GM12872 (cell line): ENCODE data around the gene TTLL5.

ENCODE experiments used
- CTCF ChIP-seq: IDR thresholded peaks from 3 replicates; pipeline ENCODE4 v1.5.1; 2011; ENCODE audit warnings: low read depth, mild to moderate bottlenecking, low read length, moderate library complexity; ENCODE audit not compliant: insufficient read depth

The TTLL5 gene

GRCh38 chr14:75905147-75905904 is 244.3 kb downstream of the TTLL5 start:
- no peak for TF ChIP-seq CTCF

- TF ChIP-seq CTCF: no peak
Observed at GRCh38 chr14:75906228-75906627, 245.2 kb downstream of the TTLL5 start.

DNA sequence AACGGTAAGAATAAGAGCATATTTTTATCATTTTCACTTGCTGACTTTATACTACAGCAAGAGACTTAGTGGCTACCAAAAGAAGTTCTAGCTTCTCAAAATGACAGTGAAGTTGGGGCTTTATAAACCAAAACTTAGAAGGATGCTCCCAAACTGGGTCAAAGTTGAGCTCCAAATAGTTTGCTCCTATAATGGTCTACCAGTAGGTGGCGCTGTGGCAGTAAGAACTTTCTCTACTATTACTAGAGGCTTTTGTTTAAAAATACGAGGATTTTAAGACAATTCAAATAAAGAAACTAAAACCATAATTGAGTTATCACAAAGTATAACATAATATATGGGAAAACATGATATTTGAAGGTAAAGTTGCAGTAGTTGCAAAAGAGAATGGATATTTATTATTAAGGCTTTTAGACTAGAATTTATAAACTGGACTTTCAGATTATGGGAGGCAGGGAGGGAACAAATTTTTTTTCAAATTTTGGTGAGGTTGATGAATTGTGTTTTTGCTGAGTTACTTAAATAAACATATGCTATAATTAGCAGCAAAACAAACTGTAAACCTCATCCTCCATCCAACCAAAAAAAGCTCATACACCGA is 245.7 kb downstream of the TTLL5 start:
- TF ChIP-seq CTCF: peak; percentile 72

DNA sequence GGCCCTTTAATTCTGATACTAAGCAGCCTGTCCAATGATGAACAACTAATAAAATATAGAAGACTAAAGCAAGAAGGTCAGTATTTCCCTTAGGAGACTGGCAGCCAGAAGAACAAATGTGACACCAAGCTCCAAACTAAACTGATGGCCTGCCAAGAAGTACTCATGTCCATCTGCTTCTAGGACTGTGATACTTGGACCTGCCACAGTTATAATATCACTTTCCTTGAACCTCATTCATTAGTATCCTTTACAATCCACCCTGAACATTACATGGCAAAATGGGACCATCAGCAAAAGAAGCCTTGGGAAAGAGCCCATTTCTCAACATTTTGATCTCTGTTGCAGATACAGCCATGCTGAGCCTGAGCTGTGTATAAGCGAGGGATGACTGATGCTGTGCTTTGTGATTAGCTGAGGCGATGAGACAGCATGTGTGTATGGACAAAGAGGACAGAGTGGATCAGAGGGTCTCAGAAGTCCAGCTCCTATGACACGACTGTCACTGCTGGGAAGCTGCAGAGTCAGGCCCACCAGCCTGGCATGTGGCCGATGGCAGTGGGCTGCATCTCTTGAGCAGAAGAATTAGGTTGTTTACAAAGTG is 246.8 kb downstream of the TTLL5 start:
- no peak for TF ChIP-seq CTCF

GRCh38 chr14:75909630-75910029 is 248.6 kb downstream of the TTLL5 start:
- TF ChIP-seq CTCF: no peak

DNA sequence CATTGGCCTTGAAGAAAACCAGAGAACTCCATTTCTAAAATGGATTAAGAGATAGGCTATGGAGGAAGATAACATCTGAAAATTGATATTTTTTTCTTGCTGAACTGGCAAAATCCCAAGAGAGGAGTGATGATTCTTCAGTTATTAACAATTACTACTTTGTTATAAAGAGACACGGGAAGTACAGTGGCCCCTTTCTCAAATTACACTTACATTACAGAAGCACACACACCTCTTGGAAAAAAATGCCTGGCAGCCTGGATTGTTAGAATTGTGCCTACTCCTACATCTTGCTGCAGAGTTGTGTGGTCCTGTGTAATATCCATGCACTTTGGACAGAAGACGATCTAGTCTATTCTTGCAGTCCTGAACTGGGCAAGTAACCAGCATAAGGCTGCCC is 249.0 kb downstream of the TTLL5 start:
- no peak for TF ChIP-seq CTCF

DNA sequence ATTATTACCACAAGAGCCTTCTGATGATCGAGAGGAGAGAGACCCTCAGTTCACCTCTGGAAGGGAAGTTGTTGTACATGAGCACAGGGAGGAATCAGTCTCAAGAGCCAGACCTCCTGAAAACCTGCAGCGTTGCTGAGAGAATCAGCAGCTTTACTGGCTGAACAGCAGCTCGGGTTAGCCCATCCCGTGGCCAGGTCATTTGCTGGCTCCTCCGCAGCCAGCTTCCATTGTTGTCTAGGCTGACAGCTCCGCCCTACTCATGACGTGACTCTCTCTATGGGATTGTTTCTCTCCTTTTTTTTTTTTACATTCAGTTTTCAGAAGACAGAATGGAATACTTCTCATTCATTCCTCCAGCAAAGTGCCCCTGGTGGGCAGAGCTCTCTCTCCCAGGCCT is 250.8 kb downstream of the TTLL5 start:
- no peak for TF ChIP-seq CTCF
